ENCODE data around the gene FRAS1. TPM values are rescaled to one million over a fixed set of nuclear protein-coding genes. Genes with fewer than 3 reads are reported as not detected.

The FRAS1 gene
- polyA plus RNA-seq, 1 donor from 2014 or later, result 2.8 TPM

DNA sequence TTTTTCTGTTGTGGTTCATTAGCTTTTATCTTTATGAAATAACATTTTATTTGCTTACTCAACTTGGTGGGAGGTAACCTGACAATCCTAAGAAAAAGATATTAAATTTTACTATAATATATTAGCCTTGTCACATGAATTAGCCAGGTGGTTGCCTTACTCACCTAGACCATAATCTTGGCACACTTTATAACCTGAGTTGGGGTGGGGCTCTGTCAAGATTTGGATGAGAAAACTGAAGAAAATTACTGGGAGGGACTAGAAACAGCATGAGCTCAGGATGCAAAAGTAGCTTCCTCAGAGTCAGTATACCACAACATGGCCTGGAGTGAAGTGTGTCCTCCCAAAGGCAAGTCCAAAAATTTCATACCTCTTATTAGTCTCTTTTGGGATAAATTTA lies 329.6 kb downstream of the FRAS1 start:
- no peaks in the 10 kb centered on the region for H4K20me1 ChIP-seq (ENCODE audit: insufficient read depth)
- no peak overlapping the region for H2AFZ ChIP-seq (ENCODE audit: low read depth, low read length)
- no peaks in the 10 kb centered on the region for H3F3A ChIP-seq (ENCODE audit: insufficient read depth, low read length, poor library complexity, severe bottlenecking)
- H3K9me3 ChIP-seq (ENCODE audit: low read length), result no peaks in the 10 kb centered on the region
- no peaks in the 10 kb centered on the region for H3K79me2 ChIP-seq (replicated peaks; ENCODE audit: insufficient read depth, low read length)
- no peak overlapping the region for H3K9ac ChIP-seq (ENCODE audit: low read length)
- no peak overlapping the region for H3K4me3 ChIP-seq (ENCODE audit: low read length)
- no peak overlapping the region for H3K4me2 ChIP-seq (ENCODE audit: low read length)
- no peaks in the 10 kb centered on the region for H3K36me3 ChIP-seq (ENCODE audit: insufficient read depth, low read length)
- no peaks in the 10 kb centered on the region for H3K27me3 ChIP-seq (ENCODE audit: insufficient read depth, low read depth, low read length)
- H3K9me2 ChIP-seq (ENCODE audit: insufficient read depth, low read length), result no peaks in the 10 kb centered on the region
- no peak for TF ChIP-seq SMC3 (conservative IDR thresholded peaks at IDR 0.05; ENCODE audit: poor library complexity)
- TF ChIP-seq MXI1 (conservative IDR thresholded peaks at IDR 0.05; ENCODE audit: poor library complexity, severe bottlenecking), result no peak
- no peak for TF ChIP-seq POLR2AphosphoS5 (IDR thresholded peaks at IDR 0.05)
- no peak for TF ChIP-seq RAD21 (conservative IDR thresholded peaks at IDR 0.05)
- H3K27ac ChIP-seq (ENCODE audit: low read length), result no peak overlapping the region

DNA sequence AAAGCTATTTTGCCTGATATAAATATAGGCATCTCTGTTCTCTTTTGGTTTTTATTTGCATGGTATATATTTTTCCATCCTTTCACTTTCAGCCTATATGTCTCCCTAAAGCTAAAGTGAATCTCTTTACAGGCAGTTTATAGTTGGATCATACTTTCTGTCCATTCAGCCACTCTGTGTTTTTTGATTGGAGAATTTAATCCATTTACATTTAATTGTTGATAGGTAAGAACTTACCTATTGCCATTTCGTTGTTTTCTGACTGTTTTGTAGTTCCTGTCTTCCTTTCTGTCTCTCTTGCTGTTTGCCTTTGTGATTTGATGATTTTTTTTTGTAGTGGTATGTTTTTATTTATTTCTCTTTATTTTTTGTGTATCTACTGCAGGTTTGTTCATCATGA lies 338.5 kb downstream of the FRAS1 start:
- no peaks in the 10 kb centered on the region for H3K79me2 ChIP-seq (replicated peaks; ENCODE audit: insufficient read depth, low read length)
- no peaks in the 10 kb centered on the region for H4K20me1 ChIP-seq (ENCODE audit: insufficient read depth)
- no peaks in the 10 kb centered on the region for H3K36me3 ChIP-seq (ENCODE audit: insufficient read depth, low read length)
- no peak overlapping the region for H3K27ac ChIP-seq (ENCODE audit: low read length)
- no peak overlapping the region for H3K4me2 ChIP-seq (ENCODE audit: low read length)
- H2AFZ ChIP-seq (ENCODE audit: low read depth, low read length), result no peak overlapping the region
- no peak overlapping the region for H3K9ac ChIP-seq (ENCODE audit: low read length)
- H3K9me2 ChIP-seq (ENCODE audit: insufficient read depth, low read length), result no peaks in the 10 kb centered on the region
- H3F3A ChIP-seq (ENCODE audit: insufficient read depth, low read length, poor library complexity, severe bottlenecking), result no peaks in the 10 kb centered on the region
- no peak overlapping the region for H3K4me3 ChIP-seq (ENCODE audit: low read length)
- no peaks in the 10 kb centered on the region for H3K27me3 ChIP-seq (ENCODE audit: insufficient read depth, low read depth, low read length)
- no peaks in the 10 kb centered on the region for H3K9me3 ChIP-seq (ENCODE audit: low read length)
- TF ChIP-seq SMC3 (conservative IDR thresholded peaks at IDR 0.05; ENCODE audit: poor library complexity) (no peak), POLR2AphosphoS5 (IDR thresholded peaks at IDR 0.05) (no peak), EP300 (conservative IDR thresholded peaks at IDR 0.05; ENCODE audit: poor library complexity, severe bottlenecking) (no peak), EZH2 (IDR thresholded peaks at IDR 0.05; ENCODE audit: borderline replicate concordance, insufficient read depth, low read length, poor library complexity, severe bottlenecking) (no peak)
- TF ChIP-seq, protein P1, sequence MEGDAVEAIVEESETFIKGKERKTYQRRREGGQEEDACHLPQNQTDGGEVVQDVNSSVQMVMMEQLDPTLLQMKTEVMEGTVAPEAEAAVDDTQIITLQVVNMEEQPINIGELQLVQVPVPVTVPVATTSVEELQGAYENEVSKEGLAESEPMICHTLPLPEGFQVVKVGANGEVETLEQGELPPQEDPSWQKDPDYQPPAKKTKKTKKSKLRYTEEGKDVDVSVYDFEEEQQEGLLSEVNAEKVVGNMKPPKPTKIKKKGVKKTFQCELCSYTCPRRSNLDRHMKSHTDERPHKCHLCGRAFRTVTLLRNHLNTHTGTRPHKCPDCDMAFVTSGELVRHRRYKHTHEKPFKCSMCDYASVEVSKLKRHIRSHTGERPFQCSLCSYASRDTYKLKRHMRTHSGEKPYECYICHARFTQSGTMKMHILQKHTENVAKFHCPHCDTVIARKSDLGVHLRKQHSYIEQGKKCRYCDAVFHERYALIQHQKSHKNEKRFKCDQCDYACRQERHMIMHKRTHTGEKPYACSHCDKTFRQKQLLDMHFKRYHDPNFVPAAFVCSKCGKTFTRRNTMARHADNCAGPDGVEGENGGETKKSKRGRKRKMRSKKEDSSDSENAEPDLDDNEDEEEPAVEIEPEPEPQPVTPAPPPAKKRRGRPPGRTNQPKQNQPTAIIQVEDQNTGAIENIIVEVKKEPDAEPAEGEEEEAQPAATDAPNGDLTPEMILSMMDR (IDR thresholded peaks at IDR 0.05; ENCODE audit: poor library complexity, severe bottlenecking), result no peak

DNA sequence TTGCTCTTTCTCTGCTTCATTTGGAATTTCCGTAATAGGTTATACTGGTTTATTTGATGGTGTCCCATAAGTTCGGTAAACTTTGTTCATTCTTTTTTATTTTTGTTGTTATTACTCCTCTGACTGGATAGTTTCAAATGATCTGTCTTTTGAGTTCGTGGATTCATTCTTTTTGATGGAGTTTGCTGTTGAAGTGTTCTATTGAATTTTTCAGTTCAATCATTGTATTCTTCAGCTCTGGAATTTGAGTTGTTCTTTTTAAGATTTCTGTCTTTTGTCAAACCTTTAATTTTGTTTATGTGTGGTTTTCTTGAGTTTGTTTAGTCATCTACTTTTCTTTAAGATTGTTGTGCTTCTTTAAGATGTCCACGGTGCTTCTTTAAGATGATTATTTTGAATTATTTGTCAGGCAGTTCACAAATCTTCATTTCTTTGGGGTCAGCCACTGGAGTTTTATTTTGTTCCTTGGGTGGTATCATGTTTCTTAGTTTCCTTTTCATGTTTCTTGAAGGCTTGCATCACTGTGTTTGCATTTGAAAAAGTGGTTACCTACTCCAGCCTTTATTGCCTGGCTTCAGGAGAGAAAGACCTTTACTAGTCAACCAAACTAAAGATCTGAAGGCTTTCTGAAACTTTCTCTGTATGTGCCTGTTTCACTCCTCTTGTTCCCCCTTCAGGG lies 339.6 kb downstream of the FRAS1 start:
- no peak overlapping the region for H3K4me2 ChIP-seq (ENCODE audit: low read length)

More for the DNA sequence above, 339.6 kb downstream of the FRAS1 start:
- no peak overlapping the region for H3K4me3 ChIP-seq (ENCODE audit: low read length)
- no peaks in the 10 kb centered on the region for H3K36me3 ChIP-seq (ENCODE audit: insufficient read depth, low read length)
- H3K9me2 ChIP-seq (ENCODE audit: insufficient read depth, low read length), result no peaks in the 10 kb centered on the region
- H2AFZ ChIP-seq (ENCODE audit: low read depth, low read length), result no peak overlapping the region
- H3F3A ChIP-seq (ENCODE audit: insufficient read depth, low read length, poor library complexity, severe bottlenecking), result no peaks in the 10 kb centered on the region
- no peaks in the 10 kb centered on the region for H3K9me3 ChIP-seq (ENCODE audit: low read length)
- H3K9ac ChIP-seq (ENCODE audit: low read length), result no peak overlapping the region
- no peaks in the 10 kb centered on the region for H4K20me1 ChIP-seq (ENCODE audit: insufficient read depth)
- TF ChIP-seq POLR2AphosphoS5 (IDR thresholded peaks at IDR 0.05), result no peak
- TF ChIP-seq EZH2 (IDR thresholded peaks at IDR 0.05; ENCODE audit: borderline replicate concordance, insufficient read depth, low read length, poor library complexity, severe bottlenecking), result no peak
- TF ChIP-seq TAF1 (IDR thresholded peaks at IDR 0.05; ENCODE audit: low read depth), result no peak
- TF ChIP-seq RAD21 (conservative IDR thresholded peaks at IDR 0.05), result no peak
- TF ChIP-seq EP300 (conservative IDR thresholded peaks at IDR 0.05; ENCODE audit: poor library complexity, severe bottlenecking), result no peak
- TF ChIP-seq, protein P1 (IDR thresholded peaks at IDR 0.05; ENCODE audit: poor library complexity, severe bottlenecking), result no peak
- TF ChIP-seq, protein P2, sequence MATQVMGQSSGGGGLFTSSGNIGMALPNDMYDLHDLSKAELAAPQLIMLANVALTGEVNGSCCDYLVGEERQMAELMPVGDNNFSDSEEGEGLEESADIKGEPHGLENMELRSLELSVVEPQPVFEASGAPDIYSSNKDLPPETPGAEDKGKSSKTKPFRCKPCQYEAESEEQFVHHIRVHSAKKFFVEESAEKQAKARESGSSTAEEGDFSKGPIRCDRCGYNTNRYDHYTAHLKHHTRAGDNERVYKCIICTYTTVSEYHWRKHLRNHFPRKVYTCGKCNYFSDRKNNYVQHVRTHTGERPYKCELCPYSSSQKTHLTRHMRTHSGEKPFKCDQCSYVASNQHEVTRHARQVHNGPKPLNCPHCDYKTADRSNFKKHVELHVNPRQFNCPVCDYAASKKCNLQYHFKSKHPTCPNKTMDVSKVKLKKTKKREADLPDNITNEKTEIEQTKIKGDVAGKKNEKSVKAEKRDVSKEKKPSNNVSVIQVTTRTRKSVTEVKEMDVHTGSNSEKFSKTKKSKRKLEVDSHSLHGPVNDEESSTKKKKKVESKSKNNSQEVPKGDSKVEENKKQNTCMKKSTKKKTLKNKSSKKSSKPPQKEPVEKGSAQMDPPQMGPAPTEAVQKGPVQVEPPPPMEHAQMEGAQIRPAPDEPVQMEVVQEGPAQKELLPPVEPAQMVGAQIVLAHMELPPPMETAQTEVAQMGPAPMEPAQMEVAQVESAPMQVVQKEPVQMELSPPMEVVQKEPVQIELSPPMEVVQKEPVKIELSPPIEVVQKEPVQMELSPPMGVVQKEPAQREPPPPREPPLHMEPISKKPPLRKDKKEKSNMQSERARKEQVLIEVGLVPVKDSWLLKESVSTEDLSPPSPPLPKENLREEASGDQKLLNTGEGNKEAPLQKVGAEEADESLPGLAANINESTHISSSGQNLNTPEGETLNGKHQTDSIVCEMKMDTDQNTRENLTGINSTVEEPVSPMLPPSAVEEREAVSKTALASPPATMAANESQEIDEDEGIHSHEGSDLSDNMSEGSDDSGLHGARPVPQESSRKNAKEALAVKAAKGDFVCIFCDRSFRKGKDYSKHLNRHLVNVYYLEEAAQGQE (IDR thresholded peaks at IDR 0.05; ENCODE audit: borderline replicate concordance), result no peak
- no peak for TF ChIP-seq SMC3 (conservative IDR thresholded peaks at IDR 0.05; ENCODE audit: poor library complexity)
- no peak for TF ChIP-seq MXI1 (conservative IDR thresholded peaks at IDR 0.05; ENCODE audit: poor library complexity, severe bottlenecking)
- no peaks in the 10 kb centered on the region for H3K79me2 ChIP-seq (replicated peaks; ENCODE audit: insufficient read depth, low read length)
- H3K27ac ChIP-seq (ENCODE audit: low read length), result no peak overlapping the region
- H3K27me3 ChIP-seq (ENCODE audit: insufficient read depth, low read depth, low read length), result no peaks in the 10 kb centered on the region

All from neural cell (in vitro differentiated cells).